ENCODE measurements around the gene EFCAB7.
"Not testable (repeated sequence)": the region's sequence is repeated elsewhere in the genome, so short reads cannot be mapped to it uniquely, and the experiment has no call there.

EFCAB7 gene

GRCh38 chr1:63547621-63548294 is 24.4 kb downstream of the EFCAB7 start:
- Histone ChIP-seq H3K27me3 (ENCODE audit: control insufficient read depth in 5 of 5, insufficient read depth in 4 of 5, low read length in 5 of 5) (no peaks in the 10 kb centered on the region), H3K9ac (ENCODE audit: low read length in 5 of 5) (no peak overlapping the region), H3K4me1 (ENCODE audit: control insufficient read depth in 5 of 5, insufficient read depth in 5 of 5, low read length in 5 of 5) (peaks cover 0 to 6% (median 4%) of the 10 kb centered on the region in 5 donors), H3K36me3 (ENCODE audit: control insufficient read depth in 5 of 5, insufficient read depth in 5 of 5, low read length in 5 of 5) (peaks cover 0 to 3% (median 0%) of the 10 kb centered on the region in 5 donors), H3K4me3 (ENCODE audit: low read depth in 1 of 5, low read length in 5 of 5) (no peak overlapping the region), H3K27ac (ENCODE audit: low read depth, low read length) (no peak overlapping the region), H3K9me3 (ENCODE audit: control insufficient read depth in 5 of 5, low read length in 5 of 5) (no peaks in the 10 kb centered on the region)

GRCh38 chr1:63548303-63548702 is 25.0 kb downstream of the EFCAB7 start:
- Histone ChIP-seq H3K9ac (ENCODE audit: low read length in 5 of 5) (no peak overlapping the region), H3K27me3 (ENCODE audit: control insufficient read depth in 5 of 5, insufficient read depth in 4 of 5, low read length in 5 of 5) (no peaks in the 10 kb centered on the region), H3K36me3 (ENCODE audit: control insufficient read depth in 5 of 5, insufficient read depth in 5 of 5, low read length in 5 of 5) (peaks cover 0 to 3% (median 0%) of the 10 kb centered on the region in 5 donors), H3K4me3 (ENCODE audit: low read depth in 1 of 5, low read length in 5 of 5) (no peak overlapping the region), H3K27ac (ENCODE audit: low read depth, low read length) (no peak overlapping the region), H3K4me1 (ENCODE audit: control insufficient read depth in 5 of 5, insufficient read depth in 5 of 5, low read length in 5 of 5) (peaks cover 0 to 6% (median 4%) of the 10 kb centered on the region in 5 donors), H3K9me3 (ENCODE audit: control insufficient read depth in 5 of 5, low read length in 5 of 5) (no peaks in the 10 kb centered on the region)

DNA sequence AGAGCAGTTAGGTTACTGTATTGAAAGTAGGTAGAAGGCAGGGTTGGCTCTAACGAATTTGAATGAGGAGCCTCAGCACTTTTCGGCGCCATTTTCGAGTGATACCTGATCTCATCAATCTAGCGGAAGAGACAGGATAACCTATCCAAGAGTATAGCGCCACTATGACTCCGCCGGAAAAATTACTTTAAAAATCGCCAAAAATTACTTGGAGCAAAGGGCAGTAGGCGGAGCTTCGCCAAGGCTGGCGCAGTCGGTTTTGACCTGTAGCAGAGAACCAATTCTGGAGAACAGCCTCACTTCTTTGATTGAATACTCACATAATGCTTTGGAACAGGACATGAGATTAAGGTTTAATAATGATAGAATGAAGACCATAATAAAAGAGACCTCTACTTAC is 25.6 kb downstream of the EFCAB7 start:
- H3K4me1 ChIP-seq (ENCODE audit: control insufficient read depth in 5 of 5, insufficient read depth in 5 of 5, low read length in 5 of 5): peaks cover 0 to 6% (median 4%) of the 10 kb centered on the region in 5 donors
- no peaks in the 10 kb centered on the region for H3K9me3 ChIP-seq (ENCODE audit: control insufficient read depth in 5 of 5, low read length in 5 of 5)
- peaks cover 0 to 3% (median 0%) of the 10 kb centered on the region in 5 donors for H3K36me3 ChIP-seq (ENCODE audit: control insufficient read depth in 5 of 5, insufficient read depth in 5 of 5, low read length in 5 of 5)
- no peak overlapping the region for H3K9ac ChIP-seq (ENCODE audit: low read length in 5 of 5)
- no peak overlapping the region for H3K4me3 ChIP-seq (ENCODE audit: low read depth in 1 of 5, low read length in 5 of 5)
- no peak overlapping the region for H3K27ac ChIP-seq (ENCODE audit: low read depth, low read length)
- no peaks in the 10 kb centered on the region for H3K27me3 ChIP-seq (ENCODE audit: control insufficient read depth in 5 of 5, insufficient read depth in 4 of 5, low read length in 5 of 5)

DNA sequence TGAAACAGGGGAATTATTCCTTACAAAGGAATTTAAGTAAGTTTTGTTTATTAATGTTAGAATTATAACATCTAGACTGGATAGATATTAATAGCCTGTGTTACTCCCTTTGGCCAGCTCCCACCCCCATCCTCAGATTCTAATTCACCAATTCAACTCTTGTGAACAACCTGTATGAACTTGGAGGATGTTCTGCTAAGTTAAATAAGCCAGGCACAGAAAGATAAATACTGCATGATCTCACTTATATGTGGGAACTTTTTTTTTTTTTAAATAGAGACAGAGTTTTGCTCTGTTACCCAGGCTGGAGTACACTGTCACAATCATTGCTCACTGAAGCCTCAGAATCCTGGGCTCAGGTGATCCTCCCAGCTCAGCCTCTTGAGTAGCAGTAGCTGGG is 32.2 kb downstream of the EFCAB7 start:
- Histone ChIP-seq H3K9ac (ENCODE audit: low read length in 5 of 5) (no peak overlapping the region), H3K9me3 (ENCODE audit: control insufficient read depth in 5 of 5, low read length in 5 of 5) (no peaks in the 10 kb centered on the region), H3K4me1 (ENCODE audit: control insufficient read depth in 5 of 5, insufficient read depth in 5 of 5, low read length in 5 of 5) (no peaks in the 10 kb centered on the region), H3K27ac (ENCODE audit: low read depth, low read length) (no peak overlapping the region), H3K4me3 (ENCODE audit: low read depth in 1 of 5, low read length in 5 of 5) (no peak overlapping the region), H3K27me3 (ENCODE audit: control insufficient read depth in 5 of 5, insufficient read depth in 4 of 5, low read length in 5 of 5) (no peaks in the 10 kb centered on the region), H3K36me3 (ENCODE audit: control insufficient read depth in 5 of 5, insufficient read depth in 5 of 5, low read length in 5 of 5) (no peaks in the 10 kb centered on the region)

- Histone ChIP-seq H3K27ac (ENCODE audit: low read depth, low read length) (no peak overlapping the region), H3K4me1 (ENCODE audit: control insufficient read depth in 5 of 5, insufficient read depth in 5 of 5, low read length in 5 of 5) (no peaks in the 10 kb centered on the region), H3K4me3 (ENCODE audit: low read depth in 1 of 5, low read length in 5 of 5) (no peak overlapping the region), H3K27me3 (ENCODE audit: control insufficient read depth in 5 of 5, insufficient read depth in 4 of 5, low read length in 5 of 5) (no peaks in the 10 kb centered on the region), H3K36me3 (ENCODE audit: control insufficient read depth in 5 of 5, insufficient read depth in 5 of 5, low read length in 5 of 5) (no peaks in the 10 kb centered on the region), H3K9ac (ENCODE audit: low read length in 5 of 5) (no peak overlapping the region), H3K9me3 (ENCODE audit: control insufficient read depth in 5 of 5, low read length in 5 of 5) (no peaks in the 10 kb centered on the region)
Observed at GRCh38 chr1:63557365-63557987, 34.2 kb downstream of the EFCAB7 start.

DNA sequence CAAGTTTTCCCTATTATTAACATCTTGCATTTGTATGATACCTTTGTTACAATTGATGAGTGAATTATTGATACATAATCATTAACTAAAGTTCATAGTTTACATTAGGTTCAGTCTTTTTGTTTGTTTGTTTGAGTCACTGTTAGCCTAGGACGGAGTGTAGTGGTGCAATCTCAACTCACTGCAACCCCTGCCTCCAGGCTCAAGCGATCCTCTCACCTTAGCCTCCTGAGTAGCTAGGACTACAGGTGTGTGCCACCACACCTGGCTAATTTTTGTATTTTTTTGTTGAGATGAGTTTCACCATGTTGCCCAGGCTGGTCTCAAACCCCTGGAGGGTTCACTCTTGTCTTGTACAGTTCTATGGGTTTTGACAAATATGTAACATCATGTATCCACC is 36.0 kb downstream of the EFCAB7 start:
- Histone ChIP-seq H3K9me3 (ENCODE audit: control insufficient read depth in 5 of 5, low read length in 5 of 5) (no peaks in the 10 kb centered on the region), H3K4me3 (ENCODE audit: low read depth in 1 of 5, low read length in 5 of 5) (no peak overlapping the region), H3K36me3 (ENCODE audit: control insufficient read depth in 5 of 5, insufficient read depth in 5 of 5, low read length in 5 of 5) (no peaks in the 10 kb centered on the region), H3K27ac (ENCODE audit: low read depth, low read length) (no peak overlapping the region), H3K9ac (ENCODE audit: low read length in 5 of 5) (no peak overlapping the region), H3K4me1 (ENCODE audit: control insufficient read depth in 5 of 5, insufficient read depth in 5 of 5, low read length in 5 of 5) (no peaks in the 10 kb centered on the region), H3K27me3 (ENCODE audit: control insufficient read depth in 5 of 5, insufficient read depth in 4 of 5, low read length in 5 of 5) (no peaks in the 10 kb centered on the region)

- no peaks in the 10 kb centered on the region for H3K4me1 ChIP-seq (ENCODE audit: control insufficient read depth in 5 of 5, insufficient read depth in 5 of 5, low read length in 5 of 5)
- peak overlapping the region in 1 of 5 donors; percentile 12 for H3K9ac ChIP-seq (ENCODE audit: low read length in 5 of 5)
- H3K36me3 ChIP-seq (ENCODE audit: control insufficient read depth in 5 of 5, insufficient read depth in 5 of 5, low read length in 5 of 5): no peaks in the 10 kb centered on the region
Observed at GRCh38 chr1:63563745-63564144, 40.4 kb downstream of the EFCAB7 start.

GRCh38 chr1:63569068-63569467 is 45.7 kb downstream of the EFCAB7 start:
- no peaks in the 10 kb centered on the region for H3K9me3 ChIP-seq (ENCODE audit: control insufficient read depth in 5 of 5, low read length in 5 of 5)
- no peaks in the 10 kb centered on the region for H3K4me1 ChIP-seq (ENCODE audit: control insufficient read depth in 5 of 5, insufficient read depth in 5 of 5, low read length in 5 of 5)
- no peak overlapping the region for H3K27ac ChIP-seq (ENCODE audit: low read depth, low read length)
- no peak overlapping the region for H3K9ac ChIP-seq (ENCODE audit: low read length in 5 of 5)
- no peak overlapping the region for H3K4me3 ChIP-seq (ENCODE audit: low read depth in 1 of 5, low read length in 5 of 5)
- no peaks in the 10 kb centered on the region for H3K27me3 ChIP-seq (ENCODE audit: control insufficient read depth in 5 of 5, insufficient read depth in 4 of 5, low read length in 5 of 5)
- peaks cover 0 to 4% (median 0%) of the 10 kb centered on the region in 5 donors for H3K36me3 ChIP-seq (ENCODE audit: control insufficient read depth in 5 of 5, insufficient read depth in 5 of 5, low read length in 5 of 5)

More at GRCh38 chr1:63563745-63564144, 40.4 kb downstream of the EFCAB7 start:
- H3K9me3 ChIP-seq (ENCODE audit: control insufficient read depth in 5 of 5, low read length in 5 of 5): no peaks in the 10 kb centered on the region
- no peak overlapping the region for H3K4me3 ChIP-seq (ENCODE audit: low read depth in 1 of 5, low read length in 5 of 5)
- no peak overlapping the region for H3K27ac ChIP-seq (ENCODE audit: low read depth, low read length)
- no peaks in the 10 kb centered on the region for H3K27me3 ChIP-seq (ENCODE audit: control insufficient read depth in 5 of 5, insufficient read depth in 4 of 5, low read length in 5 of 5)

GRCh38 chr1:63569640-63570316 is 46.5 kb downstream of the EFCAB7 start:
- Histone ChIP-seq H3K4me1 (ENCODE audit: control insufficient read depth in 5 of 5, insufficient read depth in 5 of 5, low read length in 5 of 5) (no peaks in the 10 kb centered on the region), H3K4me3 (ENCODE audit: low read depth in 1 of 5, low read length in 5 of 5) (no peak overlapping the region), H3K27me3 (ENCODE audit: control insufficient read depth in 5 of 5, insufficient read depth in 4 of 5, low read length in 5 of 5) (no peaks in the 10 kb centered on the region), H3K9me3 (ENCODE audit: control insufficient read depth in 5 of 5, low read length in 5 of 5) (no peaks in the 10 kb centered on the region), H3K9ac (ENCODE audit: low read length in 5 of 5) (no peak overlapping the region), H3K27ac (ENCODE audit: low read depth, low read length) (no peak overlapping the region), H3K36me3 (ENCODE audit: control insufficient read depth in 5 of 5, insufficient read depth in 5 of 5, low read length in 5 of 5) (peaks cover 0 to 4% (median 0%) of the 10 kb centered on the region in 5 donors)

DNA sequence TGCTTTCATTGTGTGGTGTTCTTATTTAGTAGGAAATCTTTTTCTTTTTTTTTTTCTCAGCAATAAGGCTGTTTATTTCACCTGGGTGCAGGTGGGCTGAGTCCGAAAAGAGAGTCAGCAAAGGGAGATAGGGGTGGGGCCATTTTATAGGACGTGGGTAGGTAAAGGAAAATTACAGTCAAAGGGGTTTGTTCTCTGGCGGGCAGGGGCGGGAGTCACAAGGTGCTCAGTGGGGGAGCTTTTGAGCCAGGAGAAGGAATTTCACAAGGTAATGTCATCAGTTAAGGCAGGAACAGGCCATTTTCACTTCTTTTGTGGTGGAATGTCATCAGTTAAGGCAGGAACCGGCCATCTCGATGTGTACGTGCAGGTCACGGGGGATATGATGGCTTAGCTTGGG is 49.4 kb downstream of the EFCAB7 start:
- not testable (repeated sequence) for H3K9ac ChIP-seq (ENCODE audit: low read length in 5 of 5); H3K9me3 ChIP-seq (ENCODE audit: control insufficient read depth in 5 of 5, low read length in 5 of 5); H3K27ac ChIP-seq (ENCODE audit: low read depth, low read length); H3K4me3 ChIP-seq (ENCODE audit: low read depth in 1 of 5, low read length in 5 of 5); H3K4me1 ChIP-seq (ENCODE audit: control insufficient read depth in 5 of 5, insufficient read depth in 5 of 5, low read length in 5 of 5); H3K36me3 ChIP-seq (ENCODE audit: control insufficient read depth in 5 of 5, insufficient read depth in 5 of 5, low read length in 5 of 5); H3K27me3 ChIP-seq (ENCODE audit: control insufficient read depth in 5 of 5, insufficient read depth in 4 of 5, low read length in 5 of 5)

All from subcutaneous abdominal adipose tissue (tissue), 5 donors.